B cell (primary cell): Measurements from ENCODE around the gene SOHLH1. TPM values are rescaled to one million over a fixed set of nuclear protein-coding genes. Genes with fewer than 3 reads are reported as not detected.

Experiments used
- ATAC-seq: fragments of 200-7000 bp; cut with Tn5 transposase; one replicate; pipeline ENCODE4 v1.10.0; 2021; ENCODE audit warnings: low read depth, mild to moderate bottlenecking, moderate number of reproducible peaks, moderate library complexity
- CTCF ChIA-PET: fragments of 350-600 bp; sonication (Branson Sonifier 250); formaldehyde crosslinking; loops from one replicate; lab custom pipeline; 2021; ENCODE audit warnings: antibody characterized with exemption, inconsistent platforms; lab: Charles Lee
- POLR2A ChIA-PET: fragments of 350-600 bp; sonication (Branson Sonifier 250); formaldehyde crosslinking; loops from one replicate; lab custom pipeline; 2021; ENCODE audit warnings: antibody characterized with exemption; lab: Charles Lee
- DNase-seq: peaks from one replicate; pipeline ENCODE4 v3.0.0; 2013
- H2AFZ ChIP-seq: 2 replicates; pipeline ENCODE4 v1.6.1; 2012; ENCODE audit warnings: mild to moderate bottlenecking, low read depth, low read length; ENCODE audit not compliant: insufficient read depth, poor library complexity, severe bottlenecking
- H3K27ac ChIP-seq, 2 donors: 1 replicate in 1 of 2; 2 replicates in 1 of 2; pipeline ENCODE4 v1.5.1; 2012 to 2013; ENCODE audit warnings: low read length in 2 of 2, mild to moderate bottlenecking in 2 of 2, moderate library complexity in 1 of 2
- H3K27me3 ChIP-seq, 4 experiments: fragments of 200-600 bp in 1 of 4; sonication (generic) in 1 of 4; replicated peaks in 1 of 4; 1 replicate in 2 of 4; 2 replicates in 2 of 4; pipeline versions ENCODE4 v1.6.1 to v1.7.0; 2013 to 2016; ENCODE audit warnings: low read length in 3 of 4, mild to moderate bottlenecking in 2 of 4, mixed read lengths in 1 of 4, moderate library complexity in 1 of 4; ENCODE audit not compliant: insufficient read depth in 4 of 4, control insufficient read depth in 3 of 4; ENCODE audit errors: control extremely low read depth in 1 of 4
- H3K36me3 ChIP-seq, 2 experiments: replicated peaks in 1 of 2; 1 replicate in 1 of 2; 2 replicates in 1 of 2; pipeline versions ENCODE4 v1.6.1 to v1.7.1; 2013; ENCODE audit warnings: low read length in 1 of 2; ENCODE audit not compliant: insufficient read depth in 2 of 2, control insufficient read depth in 1 of 2; ENCODE audit errors: control extremely low read depth in 1 of 2, extremely low read depth in 1 of 2
- H3K4me1 ChIP-seq, 2 donors: fragments of 200-600 bp in 1 of 2; sonication (generic) in 1 of 2; 1 replicate in 1 of 2; 2 replicates in 1 of 2; pipeline versions ENCODE4 v1.5.1 to v1.6.1; 2013 to 2017; ENCODE audit warnings: low read length in 2 of 2; ENCODE audit not compliant: control insufficient read depth in 2 of 2, insufficient read depth in 2 of 2
- H3K4me2 ChIP-seq: replicated peaks from 2 replicates; pipeline ENCODE3; 2012; ENCODE audit warnings: mild to moderate bottlenecking, low read depth, low read length; ENCODE audit not compliant: poor library complexity, severe bottlenecking
- H3K4me3 ChIP-seq, 5 experiments: fragments of 200-600 bp in 1 of 5; sonication (generic) in 1 of 5; 1 replicate in 3 of 5; 2 replicates in 2 of 5; pipeline versions ENCODE4 v1.5.1 to v1.7.0; 2011 to 2016; ENCODE audit warnings: low read length in 4 of 5, mild to moderate bottlenecking in 4 of 5, low read depth in 2 of 5, control low read depth in 1 of 5, moderate library complexity in 1 of 5; ENCODE audit not compliant: insufficient read depth in 1 of 5; ENCODE audit errors: control extremely low read depth in 1 of 5, extremely low read depth in 1 of 5
- H3K79me2 ChIP-seq: fragments of 200-600 bp; sonication (generic); one replicate; pipeline ENCODE4 v1.6.0; 2016; ENCODE audit warnings: low read length; ENCODE audit not compliant: control insufficient read depth, insufficient read depth
- H3K9ac ChIP-seq: fragments of 200-600 bp; sonication (generic); 2 replicates; pipeline ENCODE4 v1.6.1; 2017; ENCODE audit warnings: mild to moderate bottlenecking, low read length, moderate library complexity
- H3K9me3 ChIP-seq, 3 donors: one replicate each; pipeline versions ENCODE4 v1.6.1 to v1.7.1; 2013; ENCODE audit warnings: low read length in 2 of 3; ENCODE audit not compliant: control insufficient read depth in 2 of 3, insufficient read depth in 1 of 3; ENCODE audit errors: control extremely low read depth in 1 of 3
- H4K20me1 ChIP-seq: 2 replicates; pipeline ENCODE4 v1.6.0; 2012; ENCODE audit warnings: mild to moderate bottlenecking, low read length; ENCODE audit not compliant: insufficient read depth, control insufficient read depth, poor library complexity, severe bottlenecking
- H3K27ac Mint-ChIP-seq: one replicate; pipeline ENCODE4 v1.8.0; 2021; ENCODE audit warnings: mixed read lengths
- H3K27me3 Mint-ChIP-seq: one replicate; pipeline ENCODE4 v1.8.0; 2021; ENCODE audit warnings: mixed read lengths
- H3K4me1 Mint-ChIP-seq: one replicate; pipeline ENCODE4 v1.8.0; 2021; ENCODE audit warnings: mixed read lengths
- H3K4me3 Mint-ChIP-seq: one replicate; pipeline ENCODE4 v1.8.0; 2021; ENCODE audit warnings: mixed read lengths
- H3K9me3 Mint-ChIP-seq: one replicate; pipeline ENCODE4 v1.8.0; 2022; ENCODE audit warnings: mixed read lengths; ENCODE audit not compliant: insufficient read depth
- EZH2 ChIP-seq: IDR thresholded peaks from 2 replicates; pipeline ENCODE4 v1.6.1; 2012; ENCODE audit warnings: borderline replicate concordance, low read depth, mild to moderate bottlenecking, moderate library complexity, low read length; ENCODE audit not compliant: insufficient read depth, poor library complexity, severe bottlenecking
- WGBS: methylation state at CpG from one replicate; pipeline ENCODE4 v1.1.5; 2013; ENCODE audit warnings: missing lambda C conversion rate; ENCODE audit not compliant: insufficient coverage; 5-methylcytosine and 5-hydroxymethylcytosine counted together
- intact Hi-C: fragments of 100-400 bp; cut with micrococcal nuclease; formaldehyde crosslinking; loops from one replicate; pipeline ENCODE4 v1.10.0; 2022
- polyA plus RNA-seq: library from polyadenylated mRNA; depleted of rRNA; stranded (reverse); fragments of >200 nt; gene quantifications from 2 replicates; pipeline ENCODE4 v1.2.3, GENCODE V29; 2012
- total RNA-seq, 2 donors: library from RNA; stranded (reverse); fragments of 120-200 nt in 1 of 2; gene quantifications; 1 replicate in 1 of 2; 2 replicates in 1 of 2; pipeline versions ENCODE4 v1.2.3 to v1.2.4, GENCODE V29; 2013 to 2022
- TF ChIP-seq, protein P1 (sequence below): fragments of 200-600 bp; IDR thresholded peaks from one replicate; pipeline ENCODE4 v1.8.0; 2022; ENCODE audit warnings: antibody characterized with exemption, mild to moderate bottlenecking

The SOHLH1 gene
- total and polyA plus RNA-seq, 2 donors (not counting 1 experiment from before 2014, with no cell fraction given) = not detected

DNA sequence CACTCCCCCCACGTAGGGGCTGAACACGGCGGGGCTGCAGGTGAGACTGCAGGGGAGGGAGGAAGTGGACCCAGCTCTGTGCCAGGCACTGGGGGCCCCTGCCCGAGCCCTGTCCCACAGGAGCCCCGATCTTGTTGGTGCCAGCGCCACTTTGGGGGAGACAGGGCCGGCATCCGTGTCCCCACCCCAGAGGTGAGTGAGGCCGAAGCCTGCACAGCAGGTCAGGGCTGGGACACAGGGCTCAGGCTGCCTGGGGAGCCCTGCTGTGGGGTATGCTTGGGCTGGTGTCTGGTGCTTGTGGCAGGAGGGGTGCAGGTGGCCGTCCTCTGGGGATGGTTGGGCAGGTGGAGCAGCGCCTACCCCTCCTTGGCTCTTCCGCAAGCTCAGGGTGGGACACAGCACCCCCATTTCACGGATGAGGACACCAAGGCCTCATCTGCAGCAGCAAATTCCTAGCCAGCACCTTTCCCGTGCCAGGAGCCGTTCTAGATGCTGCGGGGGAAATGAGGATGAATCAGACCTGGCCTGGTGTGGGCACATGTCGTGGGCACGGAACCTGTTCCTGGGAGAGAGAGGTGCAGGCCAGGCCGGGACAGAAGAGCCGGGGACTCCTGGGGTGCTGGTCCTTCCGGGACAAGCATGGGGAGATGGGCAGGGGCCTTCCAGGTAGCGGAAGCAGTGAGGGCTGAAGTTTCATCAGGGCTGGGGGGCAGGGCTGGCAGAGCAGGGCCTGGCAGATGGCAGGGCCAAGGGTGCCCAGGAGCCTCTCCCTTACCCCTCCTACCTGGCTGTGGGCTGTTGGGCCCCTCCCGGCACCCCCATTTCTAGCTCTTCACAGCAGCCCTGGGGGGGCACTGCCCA, 37.9 kb upstream of the SOHLH1 start:
- H2AFZ ChIP-seq = no peak overlapping the region
- ATAC-seq (no peak), DNase-seq (no peak)
- H3K27ac Mint-ChIP-seq = no peak overlapping the region
- H3K4me3 Mint-ChIP-seq = no peak overlapping the region
- no peaks in the 10 kb centered on the region for H3K27me3 ChIP-seq
- H3K36me3 ChIP-seq = no peaks in the 10 kb centered on the region
- no peaks in the 10 kb centered on the region for H4K20me1 ChIP-seq
- no peak overlapping the region for H3K27ac ChIP-seq
- no peaks in the 10 kb centered on the region for H3K4me1 Mint-ChIP-seq
- TF ChIP-seq EZH2 = no peak
- TF ChIP-seq, protein P1, sequence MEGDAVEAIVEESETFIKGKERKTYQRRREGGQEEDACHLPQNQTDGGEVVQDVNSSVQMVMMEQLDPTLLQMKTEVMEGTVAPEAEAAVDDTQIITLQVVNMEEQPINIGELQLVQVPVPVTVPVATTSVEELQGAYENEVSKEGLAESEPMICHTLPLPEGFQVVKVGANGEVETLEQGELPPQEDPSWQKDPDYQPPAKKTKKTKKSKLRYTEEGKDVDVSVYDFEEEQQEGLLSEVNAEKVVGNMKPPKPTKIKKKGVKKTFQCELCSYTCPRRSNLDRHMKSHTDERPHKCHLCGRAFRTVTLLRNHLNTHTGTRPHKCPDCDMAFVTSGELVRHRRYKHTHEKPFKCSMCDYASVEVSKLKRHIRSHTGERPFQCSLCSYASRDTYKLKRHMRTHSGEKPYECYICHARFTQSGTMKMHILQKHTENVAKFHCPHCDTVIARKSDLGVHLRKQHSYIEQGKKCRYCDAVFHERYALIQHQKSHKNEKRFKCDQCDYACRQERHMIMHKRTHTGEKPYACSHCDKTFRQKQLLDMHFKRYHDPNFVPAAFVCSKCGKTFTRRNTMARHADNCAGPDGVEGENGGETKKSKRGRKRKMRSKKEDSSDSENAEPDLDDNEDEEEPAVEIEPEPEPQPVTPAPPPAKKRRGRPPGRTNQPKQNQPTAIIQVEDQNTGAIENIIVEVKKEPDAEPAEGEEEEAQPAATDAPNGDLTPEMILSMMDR = no peak
- H3K79me2 ChIP-seq = no peaks in the 10 kb centered on the region
- intact Hi-C loops = no loop called here
- no peak overlapping the region for H3K4me3 ChIP-seq
- H3K9me3 ChIP-seq = peaks cover 0 to 13% (median 0%) of the 10 kb centered on the region in 3 donors
- no peak overlapping the region for H3K9ac ChIP-seq
- H3K9me3 Mint-ChIP-seq = peaks cover 3% of the 10 kb centered on the region
- POLR2A ChIA-PET = no interaction called here
- no peak overlapping the region for H3K4me2 ChIP-seq
- WGBS = 65% methylated on average over 23 of the region's 23 CpGs
- no peaks in the 10 kb centered on the region for H3K4me1 ChIP-seq
- CTCF ChIA-PET = no interaction called here
- peaks cover 9% of the 10 kb centered on the region for H3K27me3 Mint-ChIP-seq

DNA sequence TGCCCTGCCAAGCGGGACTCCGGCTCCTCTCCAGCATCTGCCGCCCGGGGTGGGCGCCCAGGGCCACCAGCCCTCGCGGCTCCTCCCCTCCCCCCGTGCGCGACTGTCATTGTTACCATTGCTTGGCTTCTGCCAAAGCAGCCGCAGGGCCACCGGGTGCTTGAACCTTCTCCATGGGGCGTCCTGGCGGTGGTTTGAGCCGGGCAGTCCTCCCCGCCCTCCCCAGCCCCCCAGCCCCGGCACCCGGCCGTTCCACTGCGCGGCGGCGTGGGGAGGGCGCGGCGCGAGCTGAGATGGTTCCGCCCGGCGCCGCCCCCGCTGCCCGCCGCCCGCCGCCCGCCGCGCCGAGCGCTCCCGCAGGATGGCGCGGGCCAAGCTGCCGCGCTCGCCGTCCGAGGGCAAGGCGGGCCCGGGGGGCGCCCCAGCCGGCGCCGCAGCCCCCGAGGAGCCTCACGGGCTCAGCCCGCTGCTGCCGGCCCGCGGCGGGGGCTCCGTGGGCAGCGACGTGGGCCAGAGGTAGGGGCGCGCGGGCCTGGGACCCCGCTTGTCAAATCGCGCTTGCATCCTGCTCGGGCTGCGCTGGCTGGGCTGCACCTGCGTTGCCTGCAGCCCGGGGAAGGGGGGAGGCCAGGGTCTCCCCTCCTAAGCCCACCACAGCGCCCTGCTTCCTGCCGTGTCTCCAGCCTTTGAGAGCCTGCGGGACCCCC, 37.1 kb upstream of the SOHLH1 start:
- Histone ChIP-seq H3K4me2 (no peak overlapping the region), H2AFZ (no peak overlapping the region), H3K27ac (no peak overlapping the region), H3K27me3 (no peaks in the 10 kb centered on the region), H3K36me3 (no peaks in the 10 kb centered on the region), H4K20me1 (no peaks in the 10 kb centered on the region), H3K4me1 (no peaks in the 10 kb centered on the region), H3K4me3 (no peak overlapping the region), H3K79me2 (no peaks in the 10 kb centered on the region), H3K9ac (no peak overlapping the region), H3K9me3 (peaks cover 0 to 18% (median 3%) of the 10 kb centered on the region in 3 donors)
- Mint-ChIP-seq H3K27ac (no peak overlapping the region), H3K9me3 (peaks cover 6% of the 10 kb centered on the region), H3K4me3 (no peak overlapping the region), H3K4me1 (no peaks in the 10 kb centered on the region), H3K27me3 (peaks cover 9% of the 10 kb centered on the region)
- intact Hi-C loops = no loop called here
- CTCF ChIA-PET = no interaction called here
- no peak for TF ChIP-seq EZH2
- TF ChIP-seq, protein P1 = no peak
- ATAC-seq (no peak), DNase-seq (no peak)
- WGBS = 9% methylated on average over 74 of the region's 78 CpGs
- POLR2A ChIA-PET = no interaction called here
